HepG2 (cell line): ENCODE measurements around the gene UMPS. TPM values are rescaled to one million over a fixed set of nuclear protein-coding genes. Genes with fewer than 3 reads are reported as not detected.
A peak's percentile ranks its signal among the peaks of the same experiment; 100 is the strongest.

ENCODE experiments used
- ATAC-seq: fragments of 200-7000 bp; cut with Tn5 transposase; 3 replicates; pipeline ENCODE4 v1.9.1; 2020; ENCODE audit warnings: mild to moderate bottlenecking, moderate library complexity
- BruUV-seq: library from RNA; stranded (reverse); fragments of 400-500 nt; replicated peaks from 2 replicates; lab custom pipeline; 2021; lab: Mats Ljungman, UMichigan
- CTCF ChIA-PET: fragments of 300-600 bp; formaldehyde crosslinking; extraction: SDS; loops from one replicate; lab custom pipeline; 2021; ENCODE audit warnings: low total read pairs, inconsistent platforms, low intra/inter-chr PET ratio; lab: Yijun Ruan, JAX
- POLR2A ChIA-PET: fragments of 350-600 bp; sonication (Branson Sonifier 250); formaldehyde crosslinking; loops from one replicate; lab custom pipeline; 2020; ENCODE audit warnings: antibody characterized with exemption, inconsistent platforms; lab: Yijun Ruan, JAX
- DNase-seq: peaks from one replicate; pipeline ENCODE4 v3.0.0-alpha.2; 2015; ENCODE audit warnings: low spot score
- FAIRE-seq: peaks from 3 replicates; lab custom pipeline; 2011; peaks lifted over from hg19 to GRCh38; lab: Jason Lieb, UNC
- H2AFZ ChIP-seq: one replicate; pipeline ENCODE4 v1.6.1; 2011; ENCODE audit warnings: low read length, inconsistent platforms
- H3K27ac ChIP-seq: fragments of 300-600 bp; 3 replicates; pipeline ENCODE4 v1.8.0; 2011; ENCODE audit warnings: mixed run types, mild to moderate bottlenecking, mixed read lengths, low read length, inconsistent platforms; ENCODE audit not compliant: insufficient read depth; ENCODE audit errors: extremely low read length
- H3K27me3 ChIP-seq, 2 experiments: fragments of 200-600 bp in 1 of 2; 2 replicates in 1 of 2; 3 replicates in 1 of 2; pipeline versions ENCODE4 v1.6.0 to v1.8.0; 2011; ENCODE audit warnings: low read length in 2 of 2, mild to moderate bottlenecking in 2 of 2, moderate library complexity in 2 of 2, inconsistent platforms in 1 of 2; ENCODE audit not compliant: insufficient read depth in 2 of 2, control insufficient read depth in 1 of 2
- H3K36me3 ChIP-seq, 2 experiments: fragments of 200-600 bp in 1 of 2; replicated peaks in 1 of 2; 2 replicates in 1 of 2; 3 replicates in 1 of 2; pipeline versions ENCODE4 v1.5.1 to v1.8.0; 2011; ENCODE audit warnings: low read length in 2 of 2, inconsistent platforms in 1 of 2; ENCODE audit not compliant: insufficient read depth in 2 of 2, control insufficient read depth in 1 of 2
- H3K4me1 ChIP-seq: 2 replicates; pipeline ENCODE4 v1.5.1; 2012; ENCODE audit warnings: low read length, inconsistent platforms; ENCODE audit not compliant: insufficient read depth
- H3K4me2 ChIP-seq: 2 replicates; pipeline ENCODE4 v1.6.0; 2011; ENCODE audit warnings: low read depth, low read length, inconsistent platforms
- H3K4me3 ChIP-seq, 3 experiments: fragments of 200-600 bp in 1 of 3; sonication (generic), shearing (Covaris generic) in 1 of 3; replicated peaks in 1 of 3; 2 replicates each; pipeline ENCODE4 v1.5.1; 2011 to 2016; ENCODE audit warnings: low read length in 3 of 3, inconsistent platforms in 2 of 3, low read depth in 2 of 3, mild to moderate bottlenecking in 2 of 3, control low read depth in 1 of 3, mixed read lengths in 1 of 3; ENCODE audit not compliant: insufficient read depth in 1 of 3
- H3K79me2 ChIP-seq: one replicate; pipeline ENCODE4 v1.6.1; 2011; ENCODE audit warnings: low read length, inconsistent platforms; ENCODE audit not compliant: insufficient read depth
- H3K9ac ChIP-seq: 2 replicates; pipeline ENCODE4 v1.6.0; 2011; ENCODE audit warnings: mild to moderate bottlenecking, low read depth, low read length, inconsistent platforms; ENCODE audit not compliant: insufficient read depth
- H3K9me3 ChIP-seq: 2 replicates; pipeline ENCODE4 v1.5.1; 2012; ENCODE audit warnings: mild to moderate bottlenecking, low read length
- H4K20me1 ChIP-seq: 2 replicates; pipeline ENCODE4 v1.6.0; 2011; ENCODE audit warnings: inconsistent platforms, mild to moderate bottlenecking, low read length, moderate library complexity; ENCODE audit not compliant: insufficient read depth
- AGO2 ChIP-seq: fragments of 200-400 bp; formaldehyde crosslinking; optimal IDR thresholded peaks from 2 replicates; pipeline ENCODE3; 2017; ENCODE audit warnings: mild to moderate bottlenecking, low read depth, low read length, moderate library complexity
- CTCF ChIP-seq: sonication (generic); formaldehyde crosslinking; IDR thresholded peaks from 2 replicates; pipeline ENCODE4 v1.5.0; 2020; ENCODE audit warnings: mild to moderate bottlenecking, missing genetic modification reagents, moderate library complexity
- KAT7 ChIP-seq: IDR thresholded peaks from 2 replicates; pipeline ENCODE4 v1.6.1; 2018; ENCODE audit warnings: borderline replicate concordance, missing compliant biosample characterization
- MAFK ChIP-seq, 2 experiments: IDR thresholded peaks in 1 of 2; conservative IDR thresholded peaks in 1 of 2; 2 replicates each; pipeline ENCODE4 v1.6.1; 2011; ENCODE audit warnings: improper control_type of control experiment in 2 of 2, low read length in 2 of 2
- MBNL3 ChIP-seq: fragments of 250-450 bp; sonication (Bioruptor Pico); conservative IDR thresholded peaks from 2 replicates; pipeline ENCODE4 v1.8.0; 2022; ENCODE audit warnings: mild to moderate bottlenecking, inconsistent platforms
- POLR2A ChIP-seq, 2 experiments: IDR thresholded peaks; 2 replicates each; pipeline ENCODE4 v1.6.1; 2011; ENCODE audit warnings: low read depth in 2 of 2, low read length in 2 of 2, mild to moderate bottlenecking in 1 of 2, moderate library complexity in 1 of 2; ENCODE audit not compliant: insufficient read depth in 1 of 2
- POLR2G ChIP-seq: fragments of 200-400 bp; formaldehyde crosslinking; IDR thresholded peaks from 2 replicates; pipeline ENCODE4 v1.6.1; 2018; ENCODE audit warnings: mild to moderate bottlenecking, low read depth, low read length, moderate library complexity
- RBM22 ChIP-seq: fragments of 200-400 bp; formaldehyde crosslinking; optimal IDR thresholded peaks from 2 replicates; pipeline ENCODE3; 2017; ENCODE audit warnings: mild to moderate bottlenecking, low read length, moderate library complexity
- SETDB1 ChIP-seq: sonication (generic); formaldehyde crosslinking; IDR thresholded peaks from 2 replicates; pipeline ENCODE4 v1.5.1; 2020; ENCODE audit warnings: missing genetic modification reagents, mild to moderate bottlenecking, borderline replicate concordance
- TARDBP ChIP-seq: sonication (generic); formaldehyde crosslinking; IDR thresholded peaks from 2 replicates; pipeline ENCODE4 v1.8.0; 2022; ENCODE audit warnings: mild to moderate bottlenecking, missing genetic modification reagents
- TBX2 ChIP-seq: sonication (generic); formaldehyde crosslinking; IDR thresholded peaks from 2 replicates; pipeline ENCODE4 v1.5.0; 2020; ENCODE audit warnings: missing genetic modification reagents, mild to moderate bottlenecking, borderline replicate concordance
- THAP11 ChIP-seq: IDR thresholded peaks from 2 replicates; pipeline ENCODE4 v1.6.1; 2016; ENCODE audit warnings: missing biosample characterization, missing genetic modification reagents
- ZNF234 ChIP-seq: sonication (generic); formaldehyde crosslinking; conservative IDR thresholded peaks from 2 replicates; pipeline ENCODE4 v1.5.1; 2020; ENCODE audit warnings: mild to moderate bottlenecking, missing genetic modification reagents
- ZNF256 ChIP-seq: sonication (generic); formaldehyde crosslinking; conservative IDR thresholded peaks from 2 replicates; pipeline ENCODE4 v1.4.0; 2020; ENCODE audit warnings: missing genetic modification reagents
- ZNF329 ChIP-seq: sonication (generic); formaldehyde crosslinking; IDR thresholded peaks from 2 replicates; pipeline ENCODE4 v1.9.0; 2021; ENCODE audit warnings: low read depth, mild to moderate bottlenecking, missing genetic modification reagents
- ZNF672 ChIP-seq: sonication (generic); formaldehyde crosslinking; IDR thresholded peaks from 2 replicates; pipeline ENCODE4 v1.8.1; 2022; ENCODE audit warnings: missing genetic modification reagents
- ZNF724P ChIP-seq: sonication (generic); formaldehyde crosslinking; IDR thresholded peaks from 2 replicates; pipeline ENCODE4 v1.8.0; 2022; ENCODE audit warnings: missing genetic modification reagents, borderline replicate concordance
- ZNF878 ChIP-seq: sonication (generic); formaldehyde crosslinking; IDR thresholded peaks from 2 replicates; pipeline ENCODE4 v1.8.1; 2023; ENCODE audit warnings: mild to moderate bottlenecking, missing genetic modification reagents, moderate library complexity
- WGBS: methylation state at CpG from one replicate; pipeline ENCODE4 v1.1.6; 2017; ENCODE audit warnings: low lambda C conversion rate; 5-methylcytosine and 5-hydroxymethylcytosine counted together
- in situ Hi-C: cut with HindIII; loops from 2 replicates; pipeline ENCODE4 v1.10.0; 2017; ENCODE audit warnings: low pct_unique_long_range_greater_than_20kb; ENCODE audit not compliant: extremely low pct_ligation_motif_present
- intact Hi-C: fragments of 100-400 bp; cut with micrococcal nuclease; formaldehyde crosslinking; loops from one replicate; pipeline ENCODE4 v1.10.0; 2022; ENCODE audit not compliant: unreplicated experiment
- polyA plus RNA-seq, 8 experiments: library from polyadenylated mRNA; depleted of rRNA in 3 of 8; stranded (reverse) in 7 of 8; unstranded in 1 of 8; fragments of >200 nt; fragmentation: Illumina TruSeq in 4 of 8; extraction: Trizol in 4 of 8; gene quantifications; 2 replicates each; pipeline versions ENCODE4 v1.2.1 to v1.2.3, GENCODE V29; 2011 to 2016; ENCODE audit warnings: low read depth in 4 of 8, missing spikeins in 1 of 8, mixed read lengths in 1 of 8; ENCODE audit not compliant: insufficient read depth in 1 of 8
- total RNA-seq, 5 experiments: library from RNA; depleted of rRNA; stranded (reverse); fragments of >200 nt; fragmentation: Illumina TruSeq; extraction: Trizol; gene quantifications; 2 replicates each; pipeline ENCODE4 v1.2.3, GENCODE V29; 2016; ENCODE audit warnings: low read depth in 1 of 5
- TF ChIP-seq, protein P1 (sequence below): sonication (generic); formaldehyde crosslinking; IDR thresholded peaks from 2 replicates; pipeline ENCODE4 v1.9.0; 2022; ENCODE audit warnings: low read depth, missing genetic modification reagents

The UMPS gene
- total and polyA plus RNA-seq, 2 of the 13 experiments (the other 11 are each of a cell fraction or from before 2014, with no cell fraction given): 52.7 to 74.2 TPM

- no peak for TF ChIP-seq ZNF234 (CRISPR knock-in tag)
Measured at GRCh38 chr3:124745756-124746155, 15.5 kb downstream of the UMPS start (continued).

- Histone ChIP-seq H3K4me1 (peaks cover 6% of the 10 kb centered on the region), H3K9me3 (no peaks in the 10 kb centered on the region), H3K27ac (no peak overlapping the region), H3K79me2 (no peaks in the 10 kb centered on the region), H3K27me3 (no peaks in the 10 kb centered on the region), H3K4me2 (no peak overlapping the region), H3K9ac (no peak overlapping the region), H4K20me1 (peaks cover 3% of the 10 kb centered on the region; the same call in 1 of the 2 replicates), H3K4me3 (no peak overlapping the region), H3K36me3 (peaks cover 6 to 31% of the 10 kb centered on the region in 2 experiments; a peak in 3 of 5 replicates), H2AFZ (no peak overlapping the region)
- FAIRE-seq (no peak), ATAC-seq (peak; percentile 52), DNase-seq (no peak)
- in situ Hi-C loops (no loop called here), intact Hi-C loops (loop anchor here (10.0 kb wide), 1 partner anchor 183 kb away; no protein-coding TSS in a partner anchor)
- ChIA-PET CTCF (no interaction called here), POLR2A (interaction anchor here (0.9 to 1.6 kb wide), 3 partner anchors 16 to 93 kb away, joined by 3 to 13 read pairs (median 3); partner anchors contain the start of gene UMPS)
- 92% methylated on average over 11 of the region's 14 CpGs for WGBS
- no TSS peak for BruUV-seq
- TF ChIP-seq TARDBP (0 out of 2 replicates have a peak, but pooled peaks have one; percentile 32), CTCF (peak; percentile 22; the same call in 1 of the 2 replicates), MBNL3 (CRISPR knock-in tag) (no peak), SETDB1 (CRISPR knock-in tag) (no peak), ZNF256 (CRISPR knock-in tag) (no peak), TBX2 (CRISPR knock-in tag) (no peak), ZNF329 (CRISPR knock-in tag) (no peak), KAT7 (CRISPR knock-in tag) (no peak), POLR2G (peak; percentile 59; the same call in 1 of the 2 replicates), AGO2 (peak; percentile 62), THAP11 (no peak), POLR2A (IDR thresholded peaks at IDR 0.05; ENCODE audit: insufficient read depth in 1 of 2, low read depth in 2 of 2, low read length in 2 of 2) (0 out of 4 replicates have a peak, but pooled peaks of 1 of the 2 experiments have one; percentile 24), ZNF878 (CRISPR knock-in tag) (no peak), MAFK (conservative IDR thresholded peaks at IDR 0.05 in 1 of 2, IDR thresholded peaks at IDR 0.05 in 1 of 2; ENCODE audit: low read length in 2 of 2) (no peak), ZNF672 (CRISPR knock-in tag) (no peak), ZNF724P (no peak), RBM22 (peak; percentile 83)
- TF ChIP-seq, protein P1, sequence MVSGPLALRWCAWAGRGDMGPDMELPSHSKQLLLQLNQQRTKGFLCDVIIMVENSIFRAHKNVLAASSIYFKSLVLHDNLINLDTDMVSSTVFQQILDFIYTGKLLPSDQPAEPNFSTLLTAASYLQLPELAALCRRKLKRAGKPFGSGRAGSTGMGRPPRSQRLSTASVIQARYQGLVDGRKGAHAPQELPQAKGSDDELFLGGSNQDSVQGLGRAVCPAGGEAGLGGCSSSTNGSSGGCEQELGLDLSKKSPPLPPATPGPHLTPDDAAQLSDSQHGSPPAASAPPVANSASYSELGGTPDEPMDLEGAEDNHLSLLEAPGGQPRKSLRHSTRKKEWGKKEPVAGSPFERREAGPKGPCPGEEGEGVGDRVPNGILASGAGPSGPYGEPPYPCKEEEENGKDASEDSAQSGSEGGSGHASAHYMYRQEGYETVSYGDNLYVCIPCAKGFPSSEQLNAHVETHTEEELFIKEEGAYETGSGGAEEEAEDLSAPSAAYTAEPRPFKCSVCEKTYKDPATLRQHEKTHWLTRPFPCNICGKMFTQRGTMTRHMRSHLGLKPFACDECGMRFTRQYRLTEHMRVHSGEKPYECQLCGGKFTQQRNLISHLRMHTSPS (CRISPR knock-in tag): no peak
Measured at GRCh38 chr3:124747111-124747981, 17.1 kb downstream of the UMPS start.
